Mammary epithelial cell (primary cell): Measurements from ENCODE around the gene SMC1B.
A peak's percentile ranks its signal among the peaks of the same experiment; 100 is the strongest.

Experiments
- CTCF ChIP-seq, 2 donors: IDR thresholded peaks in 1 of 2; conservative IDR thresholded peaks in 1 of 2; 2 replicates each; pipeline ENCODE4 v1.5.1; 2011 to 2012; ENCODE audit warnings: inconsistent platforms in 2 of 2, low read length in 2 of 2, mild to moderate bottlenecking in 2 of 2, control low read depth in 1 of 2, low read depth in 1 of 2; ENCODE audit not compliant: insufficient read depth in 1 of 2; ENCODE audit errors: extremely low read depth in 1 of 2
- EZH2 ChIP-seq: IDR thresholded peaks from 2 replicates; pipeline ENCODE4 v1.6.1; 2012; ENCODE audit warnings: low read length, inconsistent platforms, borderline replicate concordance

GRCh38 chr22:45441138-45441537 lies 27.7 kb upstream of the SMC1B start:
- TF ChIP-seq CTCF (conservative IDR thresholded peaks at IDR 0.05 in 1 of 2, IDR thresholded peaks at IDR 0.05 in 1 of 2; ENCODE audit: extremely low read depth in 1 of 2, insufficient read depth in 1 of 2, low read depth in 1 of 2, low read length in 2 of 2) (peak; percentile 55 to 79), EZH2 (no peak)
